HL-60 (cell line): ENCODE data around the gene TSPAN2.

Source experiments
- POLR2AphosphoS5 ChIP-seq: IDR thresholded peaks from 2 replicates; pipeline ENCODE4 v1.6.1; 2012; ENCODE audit warnings: low read depth
- TF ChIP-seq, protein P1 (sequence below): IDR thresholded peaks from one replicate; pipeline ENCODE4 v1.5.1; 2011; ENCODE audit warnings: low read length, control low read depth, inconsistent platforms; ENCODE audit not compliant: insufficient read depth

DNA sequence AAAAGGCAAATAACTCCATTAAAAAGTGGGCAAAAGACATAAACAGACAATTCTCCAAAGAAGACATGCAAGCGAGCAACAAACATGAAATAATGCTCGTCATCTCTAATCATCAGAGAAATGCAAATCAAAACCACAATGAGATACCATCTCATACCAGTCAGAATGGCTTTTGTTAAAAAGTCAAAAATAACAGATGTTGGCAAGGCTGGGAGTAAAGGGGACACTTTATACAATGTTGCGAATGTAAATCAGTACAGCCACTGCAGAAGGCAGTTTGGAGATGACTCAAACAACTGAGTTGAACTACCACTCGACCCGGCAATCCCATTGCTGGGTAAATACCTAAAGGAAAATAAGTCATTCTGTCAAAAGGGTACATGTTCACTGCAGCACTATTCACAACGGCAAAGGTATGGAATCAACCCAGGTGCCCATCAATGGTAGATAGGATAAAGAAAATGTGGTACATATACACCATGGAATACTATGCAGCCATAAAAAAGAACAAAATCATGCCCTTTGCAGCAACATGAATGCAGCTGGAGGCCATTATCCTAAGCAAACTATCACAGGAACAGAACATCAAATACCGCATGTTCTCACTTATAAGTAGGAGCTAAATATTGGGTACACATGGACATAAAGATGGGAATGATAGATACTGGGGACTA lies 25.9 kb downstream of the TSPAN2 start:
- TF ChIP-seq, protein P1, sequence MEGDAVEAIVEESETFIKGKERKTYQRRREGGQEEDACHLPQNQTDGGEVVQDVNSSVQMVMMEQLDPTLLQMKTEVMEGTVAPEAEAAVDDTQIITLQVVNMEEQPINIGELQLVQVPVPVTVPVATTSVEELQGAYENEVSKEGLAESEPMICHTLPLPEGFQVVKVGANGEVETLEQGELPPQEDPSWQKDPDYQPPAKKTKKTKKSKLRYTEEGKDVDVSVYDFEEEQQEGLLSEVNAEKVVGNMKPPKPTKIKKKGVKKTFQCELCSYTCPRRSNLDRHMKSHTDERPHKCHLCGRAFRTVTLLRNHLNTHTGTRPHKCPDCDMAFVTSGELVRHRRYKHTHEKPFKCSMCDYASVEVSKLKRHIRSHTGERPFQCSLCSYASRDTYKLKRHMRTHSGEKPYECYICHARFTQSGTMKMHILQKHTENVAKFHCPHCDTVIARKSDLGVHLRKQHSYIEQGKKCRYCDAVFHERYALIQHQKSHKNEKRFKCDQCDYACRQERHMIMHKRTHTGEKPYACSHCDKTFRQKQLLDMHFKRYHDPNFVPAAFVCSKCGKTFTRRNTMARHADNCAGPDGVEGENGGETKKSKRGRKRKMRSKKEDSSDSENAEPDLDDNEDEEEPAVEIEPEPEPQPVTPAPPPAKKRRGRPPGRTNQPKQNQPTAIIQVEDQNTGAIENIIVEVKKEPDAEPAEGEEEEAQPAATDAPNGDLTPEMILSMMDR: no peak
- TF ChIP-seq POLR2AphosphoS5: no peak
